ENCODE results near the gene WASF3. TPM values are rescaled to one million over a fixed set of nuclear protein-coding genes. Genes with fewer than 3 reads are reported as not detected.

Gene WASF3
- total and polyA plus RNA-seq, 2 of the 13 experiments (the other 11 are each of a cell fraction or from before 2014, with no cell fraction given), result 10.4 to 17.2 TPM

- TF ChIP-seq ZBTB46 (CRISPR knock-in tag; IDR thresholded peaks at IDR 0.05; ENCODE audit: borderline replicate concordance), result no peak
- TF ChIP-seq SP1 (IDR thresholded peaks at IDR 0.05), result no peak
- 0 out of 2 replicates have a peak, but pooled peaks have one; percentile 27 for TF ChIP-seq SP1 (CRISPR knock-in tag; IDR thresholded peaks at IDR 0.05)
- no peak for TF ChIP-seq ZSCAN9 (CRISPR knock-in tag; IDR thresholded peaks at IDR 0.05; ENCODE audit: borderline replicate concordance)
- TF ChIP-seq SP5 (CRISPR knock-in tag; IDR thresholded peaks at IDR 0.05; ENCODE audit: borderline replicate concordance, low read depth), result no peak
- no peak for TF ChIP-seq ZNF451 (CRISPR knock-in tag; IDR thresholded peaks at IDR 0.05)
- TF ChIP-seq KAT2B (IDR thresholded peaks at IDR 0.05; ENCODE audit: borderline replicate concordance, low read depth, low read length), result no peak
- no peak for TF ChIP-seq SRY (CRISPR knock-in tag; IDR thresholded peaks at IDR 0.05)
- no peak for TF ChIP-seq PHB2 (IDR thresholded peaks at IDR 0.05; ENCODE audit: partially characterized antibody)
- TF ChIP-seq ZIK1 (CRISPR knock-in tag; IDR thresholded peaks at IDR 0.05; ENCODE audit: borderline replicate concordance, low read depth), result no peak
- TF ChIP-seq EZH2 (conservative IDR thresholded peaks at IDR 0.05; ENCODE audit: low read depth, low read length), result no peak
- no peak for TF ChIP-seq ZNF580 (CRISPR knock-in tag; IDR thresholded peaks at IDR 0.05; ENCODE audit: borderline replicate concordance, low read depth)
- TF ChIP-seq E2F1 (CRISPR knock-in tag; IDR thresholded peaks at IDR 0.05), result no peak
- 0 out of 2 replicates have a peak, but pooled peaks have one; percentile 43 for TF ChIP-seq POGZ (CRISPR knock-in tag; IDR thresholded peaks at IDR 0.05)
- TF ChIP-seq PBX2 (CRISPR knock-in tag; IDR thresholded peaks at IDR 0.05), result peak; percentile 83
- 0 out of 2 replicates have a peak, but pooled peaks have one; percentile 10 for TF ChIP-seq PHF20 (CRISPR knock-in tag; IDR thresholded peaks at IDR 0.05)
- TF ChIP-seq HOXA3 (CRISPR knock-in tag; IDR thresholded peaks at IDR 0.05), result peak; percentile 12; the same call in 1 of the 2 replicates
- no peak for TF ChIP-seq MTA1 (CRISPR knock-in tag; IDR thresholded peaks at IDR 0.05; ENCODE audit: borderline replicate concordance)
- no peak for TF ChIP-seq ZNF850 (CRISPR knock-in tag; conservative IDR thresholded peaks at IDR 0.05)
- no peak for TF ChIP-seq ZNF567 (CRISPR knock-in tag; IDR thresholded peaks at IDR 0.05; ENCODE audit: borderline replicate concordance)
- no peak for TF ChIP-seq ZNF879 (CRISPR knock-in tag; IDR thresholded peaks at IDR 0.05)
- TF ChIP-seq CBX5 (CRISPR knock-in tag; IDR thresholded peaks at IDR 0.05; ENCODE audit: borderline replicate concordance), result no peak
- peak; percentile 29 for TF ChIP-seq HNRNPLL (IDR thresholded peaks at IDR 0.05; ENCODE audit: low read depth, low read length, poor library complexity, severe bottlenecking)
- 0 out of 2 replicates have a peak, but pooled peaks have one; percentile 49 for TF ChIP-seq YEATS4 (CRISPR knock-in tag; IDR thresholded peaks at IDR 0.05; ENCODE audit: borderline replicate concordance)
- no peak for TF ChIP-seq ZNF282 (IDR thresholded peaks at IDR 0.05; ENCODE audit: partially characterized antibody)
- 0 out of 3 replicates have a peak, but pooled peaks have one; percentile 22 for TF ChIP-seq MXI1 (IDR thresholded peaks at IDR 0.05; ENCODE audit: borderline replicate concordance, low read depth, low read length)
- no peak for TF ChIP-seq SAFB2 (CRISPR knock-in tag; IDR thresholded peaks at IDR 0.05; ENCODE audit: borderline replicate concordance, low read depth)
- no peak for TF ChIP-seq ZNF432 (CRISPR knock-in tag; IDR thresholded peaks at IDR 0.05; ENCODE audit: borderline replicate concordance)
- no peak for TF ChIP-seq ZNF557 (CRISPR knock-in tag; IDR thresholded peaks at IDR 0.05)
Measured at GRCh38 chr13:26557393-26558073, at the start of gene WASF3 (continued).

Measured in HepG2 (cell line).